Muscle layer of duodenum (tissue), 2 donors: ENCODE results near the gene TM9SF4.
"Not testable (repeated sequence)": the region's sequence is repeated elsewhere in the genome, so short reads cannot be mapped to it uniquely, and the experiment has no call there.

Experiments
- H3K27ac ChIP-seq: one replicate; pipeline ENCODE4 v1.7.0; 2013; ENCODE audit warnings: mild to moderate bottlenecking, low read length
- H3K27me3 ChIP-seq: one replicate; pipeline ENCODE4 v1.7.0; 2013; ENCODE audit warnings: low read depth, mild to moderate bottlenecking, control low read depth, low read length
- H3K36me3 ChIP-seq, 2 donors: one replicate each; pipeline ENCODE4 v1.7.0; 2013; ENCODE audit warnings: low read length in 2 of 2, control low read depth in 1 of 2, mild to moderate bottlenecking in 1 of 2; ENCODE audit not compliant: insufficient read depth in 2 of 2, control insufficient read depth in 1 of 2
- H3K4me1 ChIP-seq, 2 donors: one replicate each; pipeline ENCODE4 v1.7.0; 2013; ENCODE audit warnings: low read length in 2 of 2, mild to moderate bottlenecking in 2 of 2, control low read depth in 1 of 2, moderate library complexity in 1 of 2; ENCODE audit not compliant: insufficient read depth in 2 of 2, control insufficient read depth in 1 of 2
- H3K4me3 ChIP-seq, 2 donors: one replicate each; pipeline ENCODE4 v1.7.0; 2013; ENCODE audit warnings: low read length in 2 of 2, low read depth in 1 of 2, mild to moderate bottlenecking in 1 of 2
- H3K9me3 ChIP-seq, 2 donors: one replicate each; pipeline ENCODE4 v1.7.0; 2013; ENCODE audit warnings: low read length in 2 of 2, control low read depth in 1 of 2, mild to moderate bottlenecking in 1 of 2; ENCODE audit not compliant: control insufficient read depth in 1 of 2
- donor health status: healthy.

TM9SF4 gene

DNA sequence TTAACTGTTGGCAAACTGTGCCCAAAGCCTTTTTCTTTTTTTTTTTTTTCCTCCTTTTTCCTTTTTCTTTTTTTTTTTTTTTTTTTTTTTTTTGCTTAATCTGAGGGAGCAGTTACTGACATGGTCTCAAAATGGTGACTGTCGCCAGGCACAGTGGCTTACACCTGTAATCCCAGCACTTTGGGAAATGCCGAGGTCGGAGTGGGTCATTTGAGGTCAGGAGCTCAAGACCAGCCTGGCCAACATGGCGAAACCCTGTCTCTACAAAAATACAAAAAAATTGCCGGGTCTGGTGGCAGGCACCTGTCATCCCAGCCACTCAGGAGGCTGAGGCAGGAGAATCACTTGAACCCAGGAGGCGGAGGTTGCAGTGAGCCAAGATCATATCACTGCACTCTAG is 7.3 kb downstream of the TM9SF4 start:
- H3K4me1 ChIP-seq = peaks cover 0 to 31% of the 10 kb centered on the region in 2 donors
- not testable (repeated sequence) for H3K9me3 ChIP-seq, H3K36me3 ChIP-seq, H3K27me3 ChIP-seq, H3K4me3 ChIP-seq, H3K27ac ChIP-seq

DNA sequence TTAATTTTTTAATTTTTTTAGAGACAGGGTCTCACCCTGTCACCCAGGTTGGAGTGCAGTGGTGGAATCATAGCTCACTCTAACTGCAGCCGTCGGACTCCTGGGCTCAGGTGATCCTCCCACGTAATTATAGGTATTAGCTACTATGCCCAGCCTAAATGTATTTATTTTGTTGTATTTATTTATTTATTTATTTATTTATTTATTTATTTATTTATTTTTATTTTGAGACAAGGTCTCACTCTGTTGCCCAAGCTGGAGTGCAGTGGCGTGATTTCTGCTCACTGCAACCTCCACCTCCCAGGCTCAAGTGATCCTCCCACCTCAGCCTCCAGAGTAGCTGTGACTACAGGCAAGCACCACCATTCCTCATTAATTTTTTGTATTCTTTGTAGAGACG is 8.9 kb downstream of the TM9SF4 start:
- not testable (repeated sequence) for H3K4me3 ChIP-seq, H3K36me3 ChIP-seq
- H3K4me1 ChIP-seq = peaks cover 0 to 19% of the 10 kb centered on the region in 2 donors

DNA sequence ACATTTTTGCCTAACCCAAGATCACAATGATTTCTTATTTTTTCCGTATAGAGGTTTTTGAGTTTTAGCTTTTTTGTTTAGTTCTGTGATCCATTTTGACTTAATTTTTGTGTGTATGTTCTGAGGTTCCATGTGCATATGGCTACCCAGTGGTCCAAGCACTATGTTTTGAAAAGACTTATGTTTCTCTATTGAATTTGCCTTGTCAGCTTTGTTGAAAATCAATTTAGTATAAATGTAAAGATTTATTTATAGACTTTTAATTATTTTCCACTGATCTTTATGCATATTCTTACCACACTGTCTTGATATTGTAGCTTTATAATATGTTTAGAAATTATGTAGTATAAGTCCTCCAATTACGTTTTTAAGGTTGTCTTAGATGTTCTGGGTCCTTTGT is 10.2 kb downstream of the TM9SF4 start:
- no peaks in the 10 kb centered on the region for H3K9me3 ChIP-seq
- no peaks in the 10 kb centered on the region for H3K27me3 ChIP-seq
- no peak overlapping the region for H3K4me3 ChIP-seq
- peaks cover 0 to 3% of the 10 kb centered on the region in 2 donors for H3K36me3 ChIP-seq
- H3K4me1 ChIP-seq = peaks cover 0 to 14% of the 10 kb centered on the region in 2 donors
- no peak overlapping the region for H3K27ac ChIP-seq

More for the DNA sequence above, 8.9 kb downstream of the TM9SF4 start:
- not testable (repeated sequence) for H3K27me3 ChIP-seq, H3K27ac ChIP-seq, H3K9me3 ChIP-seq

DNA sequence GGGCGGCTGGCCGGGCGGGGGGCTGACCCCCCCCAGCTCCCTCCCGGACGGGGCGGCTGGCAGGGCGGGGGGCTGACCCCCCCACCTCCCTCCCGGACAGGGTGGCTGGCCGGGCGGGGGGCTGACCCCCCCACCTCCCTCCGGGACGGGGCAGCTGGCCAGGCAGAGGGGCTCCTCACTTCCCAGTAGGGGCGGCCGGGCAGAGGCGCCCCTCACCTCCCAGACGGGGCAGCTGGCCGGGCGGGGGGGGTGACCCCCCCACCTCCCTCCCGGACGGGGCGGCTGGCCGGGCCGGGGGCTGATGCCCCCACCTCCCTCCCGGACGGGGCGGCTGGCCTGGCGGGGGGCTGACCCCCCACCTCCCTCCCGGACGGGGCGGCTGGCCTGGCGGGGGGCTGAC is 12.4 kb downstream of the TM9SF4 start:
- H3K4me3 ChIP-seq, H3K9me3 ChIP-seq, H3K27me3 ChIP-seq, H3K27ac ChIP-seq, H3K36me3 ChIP-seq: not testable (repeated sequence)
- H3K4me1 ChIP-seq = peaks cover 0 to 11% of the 10 kb centered on the region in 2 donors

DNA sequence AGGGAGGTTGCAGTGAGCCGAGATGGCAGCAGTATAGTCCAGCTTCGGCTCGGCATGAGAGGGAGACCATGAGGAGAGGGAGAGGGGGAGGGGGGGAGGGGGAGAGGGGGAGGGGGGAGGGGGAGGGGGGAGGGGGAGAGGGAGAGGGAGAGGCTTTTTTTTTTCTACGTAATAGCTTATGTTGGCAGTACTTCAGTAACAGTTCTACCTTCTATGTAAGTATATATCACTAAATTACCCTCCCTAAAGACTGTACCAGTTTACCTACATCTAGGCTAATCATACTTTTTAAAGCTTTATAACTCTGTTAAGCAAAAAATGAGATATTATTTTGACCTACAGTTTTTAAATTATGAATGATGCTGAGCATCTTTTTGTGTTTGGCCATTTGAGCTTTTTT is 13.6 kb downstream of the TM9SF4 start:
- no peaks in the 10 kb centered on the region for H3K27me3 ChIP-seq
- H3K4me1 ChIP-seq = peaks cover 0 to 3% of the 10 kb centered on the region in 2 donors
- H3K9me3 ChIP-seq = no peaks in the 10 kb centered on the region
- H3K36me3 ChIP-seq = no peaks in the 10 kb centered on the region
- no peak overlapping the region for H3K27ac ChIP-seq
- H3K4me3 ChIP-seq = no peak overlapping the region

DNA sequence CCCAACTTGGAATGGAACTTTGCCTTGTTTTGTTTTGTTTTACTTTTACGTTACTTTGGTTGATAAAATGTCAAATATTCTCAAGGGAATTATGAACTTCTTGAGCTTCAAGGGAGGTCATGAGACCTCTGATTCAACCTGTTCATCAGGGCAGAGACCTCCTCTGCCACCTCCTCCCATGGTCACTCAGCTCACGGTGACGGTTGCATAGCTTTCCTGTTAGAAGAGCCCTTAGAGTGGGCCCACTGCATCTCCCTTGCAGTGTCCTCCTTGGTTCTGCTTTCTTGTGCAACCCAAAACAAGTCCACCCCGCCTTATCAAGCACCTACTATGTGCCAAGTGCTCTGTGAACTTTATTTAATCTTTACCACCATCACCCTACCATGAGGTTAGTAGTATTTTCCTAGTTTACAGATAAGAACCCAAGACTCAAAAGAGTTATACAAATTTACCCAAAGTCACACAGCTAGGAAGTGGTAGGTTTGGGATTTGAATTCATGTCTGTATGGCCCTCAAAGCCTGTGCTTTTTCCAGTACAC is 15.5 kb downstream of the TM9SF4 start:
- Histone ChIP-seq H3K9me3 (no peaks in the 10 kb centered on the region), H3K27ac (no peak overlapping the region), H3K4me1 (peaks cover 0 to 3% of the 10 kb centered on the region in 2 donors), H3K4me3 (no peak overlapping the region), H3K36me3 (no peaks in the 10 kb centered on the region), H3K27me3 (no peaks in the 10 kb centered on the region)

DNA sequence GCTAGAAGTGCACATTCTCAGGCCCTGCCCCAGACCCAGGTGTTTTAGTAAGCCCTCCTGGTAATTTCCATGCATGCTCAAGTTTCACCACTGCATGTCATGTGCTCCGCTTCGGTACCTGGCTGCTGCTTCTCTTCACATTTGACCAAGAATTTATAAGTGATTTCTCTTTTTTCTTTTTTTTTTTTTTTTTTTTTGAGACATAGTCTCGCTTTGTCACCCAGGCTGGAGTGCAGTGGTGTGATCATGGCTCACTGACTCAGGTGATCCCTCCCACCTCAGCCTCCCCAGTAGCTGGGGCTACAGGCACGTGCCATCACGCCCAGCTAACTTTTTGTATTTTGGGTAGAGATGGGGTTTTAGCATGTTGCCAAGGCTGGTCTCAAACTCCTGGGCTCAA is 16.0 kb downstream of the TM9SF4 start:
- peaks cover 0 to 3% of the 10 kb centered on the region in 2 donors for H3K4me1 ChIP-seq

DNA sequence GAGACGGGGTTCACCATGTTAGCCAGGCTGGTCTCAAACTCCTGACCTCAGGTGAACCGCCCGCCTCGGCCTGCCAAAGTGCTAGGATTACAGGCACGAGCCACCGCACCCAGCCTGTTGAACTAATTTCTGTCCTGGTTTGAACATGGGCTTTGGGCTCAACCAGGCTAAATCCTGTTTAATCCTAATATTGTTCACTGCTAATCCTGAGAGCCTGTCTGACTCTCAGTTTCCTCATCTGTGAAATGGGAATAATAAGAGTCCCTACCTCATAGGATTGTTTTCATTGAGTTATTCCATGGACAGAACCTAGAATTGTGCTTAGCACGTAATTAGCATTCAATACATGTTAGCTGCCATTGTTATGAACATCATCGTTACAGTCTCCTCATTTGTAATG is 17.4 kb downstream of the TM9SF4 start:
- no peaks in the 10 kb centered on the region for H3K36me3 ChIP-seq
- no peaks in the 10 kb centered on the region for H3K9me3 ChIP-seq
- peaks cover 0 to 3% of the 10 kb centered on the region in 2 donors for H3K4me1 ChIP-seq
- no peak overlapping the region for H3K4me3 ChIP-seq
- no peak overlapping the region for H3K27ac ChIP-seq
- no peaks in the 10 kb centered on the region for H3K27me3 ChIP-seq

More for the DNA sequence above, 16.0 kb downstream of the TM9SF4 start:
- Histone ChIP-seq H3K27me3 (no peaks in the 10 kb centered on the region), H3K4me3 (no peak overlapping the region), H3K27ac (no peak overlapping the region), H3K9me3 (no peaks in the 10 kb centered on the region), H3K36me3 (no peaks in the 10 kb centered on the region)

DNA sequence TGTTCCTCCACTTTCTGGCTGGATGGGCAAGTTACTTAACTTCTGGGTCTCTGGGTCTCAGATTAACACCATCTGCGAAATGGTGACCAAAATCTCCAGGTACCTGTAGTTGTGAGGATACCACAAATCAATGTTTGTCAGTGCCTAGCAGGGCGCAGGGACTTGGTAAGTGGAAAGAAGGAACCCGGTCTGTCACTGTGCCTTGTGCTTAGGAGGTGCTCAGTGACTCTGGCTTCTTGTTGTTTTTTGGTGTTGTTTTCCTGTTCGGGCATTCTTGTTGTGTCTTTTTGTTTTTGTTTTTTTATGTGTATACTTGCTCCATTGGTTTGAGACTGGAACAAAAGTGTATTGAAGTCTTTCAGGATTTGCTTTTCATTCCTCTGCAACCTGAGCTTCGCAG is 17.8 kb downstream of the TM9SF4 start:
- H3K27me3 ChIP-seq = no peaks in the 10 kb centered on the region
- peaks cover 0 to 3% of the 10 kb centered on the region in 2 donors for H3K4me1 ChIP-seq
- H3K36me3 ChIP-seq = no peaks in the 10 kb centered on the region
- no peak overlapping the region for H3K27ac ChIP-seq
- no peak overlapping the region for H3K4me3 ChIP-seq
- H3K9me3 ChIP-seq = no peaks in the 10 kb centered on the region

DNA sequence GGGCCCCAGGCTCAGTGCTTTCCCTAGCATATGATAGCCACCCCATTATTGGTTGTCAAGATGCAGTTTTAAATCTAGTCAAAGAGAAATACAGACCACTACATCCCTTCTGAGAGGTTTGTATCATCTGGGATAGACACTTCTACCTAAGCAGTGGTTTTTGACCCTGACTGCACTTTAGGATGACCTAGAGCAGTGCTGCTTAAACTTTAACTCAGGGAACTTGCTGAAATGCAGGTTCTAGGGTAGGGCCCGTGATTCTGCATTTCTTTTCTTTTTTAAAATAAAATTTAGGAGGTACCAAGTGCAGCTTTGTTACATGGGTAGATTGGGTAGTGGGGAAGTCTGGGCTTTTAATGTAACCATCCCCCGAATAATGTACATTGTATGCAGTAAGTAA is 18.7 kb downstream of the TM9SF4 start:
- Histone ChIP-seq H3K4me1 (peaks cover 0 to 3% of the 10 kb centered on the region in 2 donors), H3K36me3 (peaks cover 0 to 4% of the 10 kb centered on the region in 2 donors), H3K27ac (no peak overlapping the region), H3K4me3 (no peak overlapping the region), H3K27me3 (no peaks in the 10 kb centered on the region), H3K9me3 (no peaks in the 10 kb centered on the region)

DNA sequence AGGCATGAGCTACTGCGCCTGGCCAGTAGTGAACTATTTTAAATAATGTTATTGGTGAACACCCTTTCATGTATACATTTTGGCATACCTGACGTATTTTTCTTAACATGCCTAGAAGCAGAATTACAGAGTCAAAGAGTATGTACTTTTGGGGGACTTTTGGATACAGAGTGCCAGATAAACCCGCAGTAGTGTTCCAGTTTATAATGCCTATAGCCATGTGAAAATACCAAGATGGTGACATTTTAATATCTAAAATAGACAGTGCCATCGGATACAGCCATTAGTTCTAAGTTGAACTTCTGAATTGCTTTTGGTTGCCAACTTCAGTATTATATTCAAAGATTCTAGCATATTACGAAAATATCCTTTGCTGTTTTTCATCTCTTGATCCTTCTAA is 20.3 kb downstream of the TM9SF4 start:
- no peak overlapping the region for H3K27ac ChIP-seq
- H3K36me3 ChIP-seq = peaks cover 3 to 9% of the 10 kb centered on the region in 2 donors
- H3K4me3 ChIP-seq = no peak overlapping the region
- H3K9me3 ChIP-seq = no peaks in the 10 kb centered on the region
- no peaks in the 10 kb centered on the region for H3K27me3 ChIP-seq
- peaks cover 0 to 3% of the 10 kb centered on the region in 2 donors for H3K4me1 ChIP-seq

DNA sequence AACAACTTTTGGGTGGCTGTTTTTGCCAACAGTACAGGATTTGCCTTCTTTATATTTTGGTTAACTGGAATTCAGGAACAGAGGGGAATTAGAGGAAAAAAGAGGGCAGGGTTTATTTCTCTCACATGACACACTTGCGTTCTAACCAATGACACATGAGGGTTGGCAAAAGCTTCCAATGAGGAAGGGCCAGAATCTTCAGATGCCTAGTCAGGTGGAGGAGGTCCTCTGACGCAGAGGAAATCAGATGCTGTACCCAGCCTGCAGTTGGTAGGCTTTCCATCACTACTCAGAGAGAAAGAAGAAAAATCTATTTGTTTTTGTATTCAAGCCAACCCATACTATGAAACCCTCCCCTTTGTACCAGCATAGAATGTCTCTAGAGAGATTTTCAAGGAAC is 20.8 kb downstream of the TM9SF4 start:
- peaks cover 6 to 9% of the 10 kb centered on the region in 2 donors for H3K36me3 ChIP-seq
- no peaks in the 10 kb centered on the region for H3K9me3 ChIP-seq
- no peak overlapping the region for H3K4me3 ChIP-seq
- no peaks in the 10 kb centered on the region for H3K27me3 ChIP-seq
- H3K4me1 ChIP-seq = peaks cover 0 to 3% of the 10 kb centered on the region in 2 donors
- no peak overlapping the region for H3K27ac ChIP-seq
